RWPE2 (cell line): ENCODE measurements around the gene ANKRD13B.
A peak's percentile ranks its signal among the peaks of the same experiment; 100 is the strongest.

ENCODE experiments used
- ATAC-seq: fragments of 200-7000 bp; cut with Tn5 transposase; 3 replicates; pipeline ENCODE4 v1.9.1; 2021; ENCODE audit warnings: low read depth
- DNase-seq: peaks from one replicate; pipeline ENCODE4 v3.0.0-alpha.2; 2020; ENCODE audit warnings: low spot score
- H3K27ac ChIP-seq: fragments of 450-650 bp; 2 replicates; pipeline ENCODE4 v1.5.1; 2017; ENCODE audit warnings: mild to moderate bottlenecking; ENCODE audit not compliant: poor library complexity, severe bottlenecking
- H3K27me3 ChIP-seq: fragments of 250-450 bp; sonication (Bioruptor Pico); 2 replicates; pipeline ENCODE4 v1.5.1; 2021; ENCODE audit warnings: mild to moderate bottlenecking, moderate library complexity; ENCODE audit not compliant: insufficient read depth, poor library complexity, severe bottlenecking
- H3K36me3 ChIP-seq: fragments of 250-450 bp; sonication (Bioruptor Pico); 2 replicates; pipeline ENCODE4 v1.5.1; 2020; ENCODE audit warnings: low read depth, mild to moderate bottlenecking, moderate library complexity
- H3K4me1 ChIP-seq: fragments of 250-450 bp; sonication (Bioruptor Pico); 2 replicates; pipeline ENCODE4 v1.5.1; 2021; ENCODE audit warnings: mild to moderate bottlenecking, moderate library complexity; ENCODE audit not compliant: insufficient read depth, poor library complexity, severe bottlenecking
- H3K4me3 ChIP-seq: fragments of 250-450 bp; sonication (Bioruptor Pico); 2 replicates; pipeline ENCODE4 v1.5.1; 2021; ENCODE audit warnings: mild to moderate bottlenecking, moderate library complexity; ENCODE audit not compliant: severe bottlenecking
- H3K9me3 ChIP-seq: fragments of 250-450 bp; sonication (Bioruptor Pico); 2 replicates; pipeline ENCODE4 v1.5.1; 2021; ENCODE audit warnings: mild to moderate bottlenecking, moderate library complexity; ENCODE audit not compliant: severe bottlenecking
- CTCF ChIP-seq: fragments of 450-650 bp; IDR thresholded peaks from one replicate; pipeline ENCODE4 v1.5.1; 2017; ENCODE audit warnings: mild to moderate bottlenecking, moderate library complexity; ENCODE audit not compliant: poor library complexity, severe bottlenecking

The ANKRD13B gene

GRCh38 chr17:29568331-29569244 is 24.3 kb upstream of the ANKRD13B start, which contains the start of gene TP53I13:
TSS of gene TP53I13 (plus strand) at chr17:29568701. CDS start at chr17:29568759, 58 bp downstream.
- Histone ChIP-seq H3K36me3 (peaks cover 7% of the 10 kb centered on the region), H3K4me3 (peak within 1 kb of the TSS; percentile 53), H3K27me3 (no peaks in the 10 kb centered on the region), H3K4me1 (peaks cover 3% of the 10 kb centered on the region), H3K9me3 (no peaks in the 10 kb centered on the region), H3K27ac (peak within 1 kb of the TSS; percentile 79)
- TF ChIP-seq CTCF, result no peak
- DNase-seq, result peak; percentile 89
- peak; percentile 44 for ATAC-seq

- TF ChIP-seq CTCF, result no peak
- DNase-seq (no peak), ATAC-seq (peak; percentile 4)
- H3K4me3 ChIP-seq, result peak overlapping the region; percentile 53
- peaks cover 11% of the 10 kb centered on the region for H3K36me3 ChIP-seq
- H3K27me3 ChIP-seq, result no peaks in the 10 kb centered on the region
- peak overlapping the region; percentile 79 for H3K27ac ChIP-seq
- H3K9me3 ChIP-seq, result no peaks in the 10 kb centered on the region
- peaks cover 3% of the 10 kb centered on the region for H3K4me1 ChIP-seq
These were observed 23.5 kb upstream of the ANKRD13B start for GRCh38 chr17:29569245-29569950.

- Histone ChIP-seq H3K4me1 (peaks cover 3% of the 10 kb centered on the region), H3K27ac (no peak overlapping the region)
These were observed 22.4 kb upstream of the ANKRD13B start for GRCh38 chr17:29570521-29570920.

GRCh38 chr17:29571486-29571882 is 21.4 kb upstream of the ANKRD13B start:
- TF ChIP-seq CTCF, result no peak
- peaks cover 3% of the 10 kb centered on the region for H3K4me1 ChIP-seq
- DNase-seq (no peak), ATAC-seq (no peak)
- no peak overlapping the region for H3K27ac ChIP-seq
- H3K36me3 ChIP-seq, result peaks cover 30% of the 10 kb centered on the region
- H3K27me3 ChIP-seq, result no peaks in the 10 kb centered on the region
- H3K9me3 ChIP-seq, result no peaks in the 10 kb centered on the region
- no peak overlapping the region for H3K4me3 ChIP-seq

More at GRCh38 chr17:29570521-29570920, 22.4 kb upstream of the ANKRD13B start:
- DNase-seq, result no peak
- H3K36me3 ChIP-seq, result peaks cover 20% of the 10 kb centered on the region
- no peaks in the 10 kb centered on the region for H3K9me3 ChIP-seq
- H3K27me3 ChIP-seq, result no peaks in the 10 kb centered on the region
- TF ChIP-seq CTCF, result no peak
- no peak for ATAC-seq
- no peak overlapping the region for H3K4me3 ChIP-seq
